HG03045 (cell line): ENCODE results near the gene ZIC2.

Source experiments
- ATAC-seq: cut with Tn5 transposase; IDR thresholded peaks from one replicate; pipeline ENCODE4 v1.9.1; 2021; ENCODE audit warnings: mild to moderate bottlenecking, moderate library complexity; ENCODE audit not compliant: unreplicated experiment

ZIC2 gene

DNA sequence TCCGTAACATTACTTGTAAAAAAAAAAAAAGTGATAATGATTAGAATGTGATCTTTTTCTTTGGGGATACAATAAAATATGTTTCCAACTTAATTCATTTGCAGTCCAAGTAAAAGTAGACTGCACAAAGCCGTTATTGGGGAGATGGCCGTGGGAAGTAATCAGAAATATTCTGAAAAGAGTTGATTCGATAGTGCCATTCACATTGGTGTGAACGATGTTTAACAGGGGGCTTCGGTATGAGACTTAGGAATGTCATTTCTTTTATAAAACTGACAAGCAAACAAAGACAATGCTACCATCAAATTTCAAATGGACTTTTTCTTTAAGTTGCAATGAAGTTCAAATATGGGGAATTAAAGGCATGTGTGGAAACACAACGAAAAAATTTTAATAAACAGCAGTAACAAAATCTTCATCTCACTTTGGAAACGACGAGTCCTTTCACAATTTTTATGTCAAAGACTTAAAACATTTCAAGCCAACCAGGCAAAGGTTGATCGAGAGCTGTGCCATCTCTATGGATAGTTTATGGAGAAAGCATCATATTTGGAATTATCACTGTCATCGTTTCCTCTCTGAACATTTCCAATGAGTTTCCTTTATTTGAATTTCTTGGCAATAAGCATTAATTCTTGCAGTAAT, 8.3 kb upstream of the ZIC2 start:
- ATAC-seq, result no peak

DNA sequence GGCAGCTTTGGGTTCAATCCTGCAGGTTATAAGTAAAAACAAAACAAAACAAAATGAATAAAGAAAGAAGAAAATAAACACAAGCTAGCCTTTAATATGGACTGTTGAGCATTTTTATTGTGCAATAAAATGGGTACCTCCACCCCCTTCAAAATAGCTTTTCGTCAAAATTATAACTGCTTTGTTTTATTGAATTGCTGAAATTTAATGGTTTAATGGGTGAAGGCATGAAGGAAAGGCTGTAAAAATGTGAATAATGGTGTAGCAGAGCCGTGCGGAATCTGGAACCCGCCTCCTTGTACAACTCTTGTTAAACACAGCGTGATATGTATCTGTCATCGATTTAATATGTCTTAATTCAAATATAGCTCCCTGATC, 7.8 kb upstream of the ZIC2 start:
- ATAC-seq, result no peak

DNA sequence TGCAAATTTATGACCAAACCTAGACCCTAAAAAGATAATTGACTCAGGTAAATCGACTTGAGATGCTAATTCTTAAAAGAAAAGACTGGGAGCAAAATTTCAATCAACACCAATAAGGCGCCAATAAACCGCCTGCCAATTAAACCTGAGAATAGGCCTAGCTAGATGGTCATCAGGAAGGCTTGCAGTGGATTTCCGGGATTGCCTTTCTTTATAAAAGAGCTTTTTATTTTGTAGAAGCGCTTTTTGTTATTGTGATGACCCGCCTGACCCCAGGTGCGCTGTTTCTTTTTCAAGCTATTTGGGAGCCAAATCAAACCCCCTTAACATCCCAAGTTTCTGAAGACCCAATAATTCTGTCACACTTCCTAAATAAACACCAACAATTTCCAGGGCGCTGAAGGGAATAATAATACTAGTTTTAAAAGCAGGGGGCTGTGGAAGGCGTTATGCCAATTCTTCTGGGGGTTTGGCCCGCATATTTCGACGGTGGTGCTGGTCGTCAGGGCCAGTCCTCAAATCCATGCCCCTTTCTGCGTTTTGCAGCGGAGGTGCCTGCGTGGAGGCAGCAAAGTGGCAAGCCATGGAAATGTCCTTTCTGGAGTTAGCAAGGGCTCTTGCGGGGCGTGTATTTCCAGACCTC, 7.2 kb upstream of the ZIC2 start:
- no peak for ATAC-seq

DNA sequence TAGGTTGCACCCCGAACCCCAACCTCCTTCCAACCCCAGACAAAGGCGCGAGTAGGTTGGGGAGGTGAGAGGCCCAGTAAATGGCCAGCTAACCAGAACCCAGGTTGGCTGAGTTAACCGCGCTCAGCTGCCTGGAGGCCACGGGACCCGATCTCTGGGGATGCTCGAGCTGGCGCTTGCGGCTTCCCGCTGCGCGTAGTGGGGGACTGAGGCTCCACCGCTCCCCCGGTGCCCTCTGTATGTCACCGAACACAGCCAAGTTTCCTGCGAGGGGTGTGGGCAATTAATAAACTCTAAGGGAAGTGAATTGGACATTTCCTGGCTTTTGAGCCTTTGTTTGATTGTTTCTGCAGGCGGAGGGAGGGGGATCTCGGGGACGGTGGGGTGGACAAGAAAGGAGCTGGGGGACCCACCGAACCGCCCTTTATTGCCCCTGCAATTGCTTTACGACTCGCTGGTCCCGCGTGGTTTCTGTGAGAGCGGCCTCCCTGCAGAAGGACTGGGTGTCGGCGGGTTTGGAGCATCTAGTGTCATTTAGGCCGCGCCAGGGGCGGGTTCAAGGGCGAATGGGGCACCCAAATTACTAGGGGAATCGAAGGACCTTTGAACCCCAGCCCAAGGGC, 6.5 kb upstream of the ZIC2 start:
- no peak for ATAC-seq

DNA sequence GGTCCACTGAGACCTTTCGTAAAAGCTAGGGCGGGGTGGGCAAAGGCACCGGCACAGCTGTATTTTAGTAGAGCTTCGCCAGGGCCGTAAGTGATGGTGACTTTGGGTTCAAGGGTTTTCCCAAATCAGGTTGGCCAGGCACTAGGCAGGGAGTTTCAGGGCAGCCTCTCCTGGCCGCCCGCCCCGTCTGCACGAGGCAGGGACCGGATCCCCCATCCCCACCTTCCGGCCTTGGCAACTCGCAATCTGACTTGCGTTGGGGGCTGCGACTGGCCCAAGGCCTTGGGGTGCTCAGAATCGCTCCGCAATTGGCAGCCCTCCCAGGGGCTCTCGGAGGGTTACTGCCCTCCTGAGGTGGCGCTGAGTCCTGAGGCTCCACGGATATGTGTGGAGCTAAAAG, 6.0 kb upstream of the ZIC2 start:
- ATAC-seq, result no peak

DNA sequence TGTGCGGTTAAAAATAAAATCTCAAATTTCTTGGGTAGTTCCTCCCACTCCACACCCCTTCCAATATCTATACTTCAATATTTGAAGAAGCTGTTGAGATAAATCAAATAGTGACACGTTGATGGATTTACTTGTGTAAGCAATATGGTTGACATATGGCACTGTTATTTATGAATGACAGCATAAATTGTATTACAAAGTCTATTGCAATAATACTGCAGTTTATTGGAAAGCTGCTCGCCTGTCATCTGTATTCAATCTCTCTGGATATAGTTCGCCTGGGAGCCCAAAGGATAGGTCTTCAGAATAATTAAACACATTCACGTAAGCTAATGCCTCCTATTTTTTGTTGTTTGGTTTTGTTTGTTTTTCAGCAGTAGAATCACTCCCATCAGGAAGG, 5.0 kb upstream of the ZIC2 start:
- ATAC-seq, result no peak

DNA sequence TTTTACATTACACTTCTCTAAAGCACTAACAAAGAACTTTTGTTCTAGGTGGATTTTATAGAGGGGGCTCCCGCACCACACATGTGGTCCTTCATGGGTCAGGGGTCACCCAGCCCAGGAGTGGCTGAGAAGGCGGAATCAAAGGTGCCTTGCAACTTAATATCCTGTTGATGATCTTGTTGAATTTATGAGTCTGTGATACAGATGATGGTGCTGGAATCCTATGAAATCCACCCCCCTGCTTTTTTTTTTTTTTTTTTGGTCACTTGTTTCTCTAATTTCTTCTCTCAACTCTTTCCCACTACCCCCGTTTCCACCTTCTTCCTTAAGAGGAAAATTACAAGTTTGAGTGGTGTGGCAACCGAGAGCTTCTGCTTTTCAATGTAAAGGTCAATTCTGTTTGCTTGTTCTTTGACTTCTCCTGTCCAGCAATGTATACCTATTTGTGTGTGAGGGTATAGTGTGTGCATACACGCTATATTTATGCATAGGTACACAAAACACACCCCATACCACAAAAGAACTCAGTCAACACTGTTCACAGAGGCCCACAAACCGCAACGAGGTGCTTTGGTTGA, 4.2 kb upstream of the ZIC2 start:
- ATAC-seq, result no peak

DNA sequence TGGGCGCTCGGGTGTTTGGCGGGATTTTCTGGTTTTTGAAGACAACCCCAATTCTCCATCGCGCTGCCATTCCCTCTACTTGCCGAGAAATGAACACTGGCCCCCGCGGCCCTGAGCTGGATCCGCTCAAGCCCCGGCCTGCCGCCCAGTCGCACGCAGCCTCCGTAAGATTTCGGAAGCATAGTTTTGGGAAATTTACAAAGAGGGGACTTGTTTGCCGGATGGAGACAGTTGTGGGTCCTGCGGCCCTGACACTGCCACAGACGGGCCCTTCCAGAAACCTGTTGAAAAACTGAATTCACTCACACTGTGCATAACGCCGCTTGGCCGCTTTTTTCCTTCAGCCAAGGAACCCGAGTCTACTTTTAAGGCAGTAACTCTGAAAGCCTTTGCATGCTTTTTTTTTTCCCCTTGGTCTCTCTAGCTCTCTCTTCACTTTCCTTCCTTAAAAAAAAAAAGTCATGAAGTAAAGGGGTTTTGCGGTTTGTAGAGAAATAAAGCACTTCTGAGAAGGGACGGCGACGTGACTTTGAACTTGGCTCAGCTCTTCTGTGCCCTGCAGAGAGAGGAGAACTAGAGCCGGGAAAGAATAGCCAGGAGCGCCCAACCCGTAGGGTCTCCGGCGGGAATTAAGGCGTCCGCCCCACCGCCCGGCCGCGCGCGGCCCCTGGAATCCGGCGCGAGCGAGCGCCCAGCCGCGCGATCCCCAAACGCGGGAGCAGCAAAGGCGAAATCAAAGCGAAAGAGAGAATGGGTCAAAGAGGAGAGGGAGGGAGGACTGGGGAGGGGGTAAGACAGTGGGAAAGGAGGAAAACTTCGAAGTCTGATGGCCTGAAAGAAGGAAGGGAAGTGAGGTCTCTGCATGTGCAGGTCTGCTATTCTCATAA, 3.4 kb upstream of the ZIC2 start:
- no peak for ATAC-seq

DNA sequence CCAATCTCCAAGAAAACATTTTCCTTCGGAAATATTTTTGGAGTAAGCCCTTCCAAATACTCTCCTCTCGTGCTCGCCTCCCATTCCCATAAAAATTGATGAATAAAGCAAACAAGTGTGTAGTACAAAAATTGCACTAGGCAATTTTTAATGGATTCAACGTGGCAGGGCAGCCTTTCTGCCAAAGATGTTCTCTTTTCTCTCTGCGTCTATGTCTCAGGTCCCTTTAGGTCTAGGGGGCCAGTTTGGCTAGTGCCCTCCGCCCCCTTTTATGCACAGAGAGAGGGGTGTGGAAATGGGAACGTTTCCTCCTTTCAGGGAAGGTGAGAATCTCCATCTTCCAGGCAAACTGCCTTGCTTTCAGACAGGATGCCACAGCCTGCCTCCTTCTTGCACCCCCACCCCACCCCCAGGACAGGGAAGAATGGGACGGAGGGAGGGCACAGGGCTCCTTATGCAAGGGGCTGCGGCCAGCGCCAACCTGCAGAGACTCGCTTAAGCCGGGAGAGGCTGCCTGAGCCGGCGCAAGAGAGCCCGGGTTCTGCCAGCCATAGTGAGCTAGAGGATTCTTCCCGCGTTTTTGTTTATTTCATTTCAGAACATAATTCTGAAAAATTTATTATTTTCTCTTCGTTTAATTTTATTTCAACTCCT, 2.7 kb upstream of the ZIC2 start:
- no peak for ATAC-seq

DNA sequence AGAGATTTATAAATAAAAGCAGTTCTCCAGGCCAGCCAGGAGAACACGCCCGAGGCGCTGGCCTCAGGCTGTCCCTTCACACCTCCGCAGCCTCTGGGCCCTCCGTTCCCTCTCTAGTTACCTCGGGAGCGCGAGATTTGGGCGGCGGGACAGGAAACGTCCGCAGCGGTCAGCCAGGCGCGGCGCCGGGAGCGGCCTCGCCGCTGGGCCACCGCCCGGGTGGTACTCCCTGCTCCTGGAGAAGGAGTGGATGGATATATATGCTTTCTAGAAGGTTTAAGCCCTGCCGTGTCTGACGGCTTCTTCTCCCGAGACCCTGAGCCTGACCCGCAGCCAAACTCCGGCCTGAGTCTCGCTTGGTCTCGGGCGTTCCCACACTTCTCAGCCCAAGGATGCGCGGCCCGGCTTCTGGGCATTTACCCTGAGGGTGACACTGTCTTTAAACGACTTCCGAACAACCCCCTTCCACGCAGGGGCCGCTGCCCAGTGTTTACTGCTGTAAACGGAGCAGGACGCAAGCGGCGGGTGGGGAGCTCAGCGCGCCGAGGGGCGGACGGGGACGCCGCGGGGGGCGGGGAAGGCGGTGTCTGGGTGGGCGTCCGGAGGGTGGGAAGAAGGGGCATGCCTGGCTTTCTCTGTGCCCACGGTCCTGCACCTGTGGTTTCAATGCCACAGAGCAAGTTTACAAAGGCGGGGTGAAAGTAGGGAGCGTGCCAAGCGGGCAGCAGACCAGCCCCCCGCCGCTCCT, 2.0 kb upstream of the ZIC2 start:
- no peak for ATAC-seq

DNA sequence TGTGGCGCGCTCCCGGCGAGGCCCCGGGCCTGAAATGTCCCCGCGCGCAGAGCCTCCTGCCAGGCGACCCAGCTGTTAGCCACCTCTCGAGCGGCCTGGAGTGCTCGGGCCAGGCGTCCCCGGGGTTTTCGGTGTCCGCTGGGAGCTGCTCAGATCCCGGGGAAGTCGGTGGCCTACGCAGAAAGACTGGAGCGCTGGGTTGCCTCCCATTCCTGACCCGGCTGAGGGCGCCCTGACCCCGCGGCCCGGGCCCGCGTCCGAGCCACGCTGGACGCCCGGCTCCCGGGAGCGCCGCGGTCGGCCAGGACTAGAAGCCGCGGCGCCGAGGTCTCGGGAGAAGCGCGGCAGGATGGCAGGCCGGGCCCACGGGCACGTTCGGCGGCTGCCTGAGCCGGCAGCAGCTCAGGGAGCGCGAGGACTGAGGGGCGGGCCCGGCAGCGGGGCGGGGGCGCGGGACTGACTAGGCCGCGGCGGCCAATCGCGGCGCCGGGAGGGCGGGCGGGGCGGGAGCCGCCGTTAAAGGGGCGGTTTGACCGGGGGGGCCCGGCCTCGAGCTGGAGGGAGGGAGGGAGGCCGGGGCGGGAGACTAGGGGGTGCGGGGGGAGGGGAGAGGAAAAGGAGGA, 1.3 kb upstream of the ZIC2 start:
- no peak for ATAC-seq

DNA sequence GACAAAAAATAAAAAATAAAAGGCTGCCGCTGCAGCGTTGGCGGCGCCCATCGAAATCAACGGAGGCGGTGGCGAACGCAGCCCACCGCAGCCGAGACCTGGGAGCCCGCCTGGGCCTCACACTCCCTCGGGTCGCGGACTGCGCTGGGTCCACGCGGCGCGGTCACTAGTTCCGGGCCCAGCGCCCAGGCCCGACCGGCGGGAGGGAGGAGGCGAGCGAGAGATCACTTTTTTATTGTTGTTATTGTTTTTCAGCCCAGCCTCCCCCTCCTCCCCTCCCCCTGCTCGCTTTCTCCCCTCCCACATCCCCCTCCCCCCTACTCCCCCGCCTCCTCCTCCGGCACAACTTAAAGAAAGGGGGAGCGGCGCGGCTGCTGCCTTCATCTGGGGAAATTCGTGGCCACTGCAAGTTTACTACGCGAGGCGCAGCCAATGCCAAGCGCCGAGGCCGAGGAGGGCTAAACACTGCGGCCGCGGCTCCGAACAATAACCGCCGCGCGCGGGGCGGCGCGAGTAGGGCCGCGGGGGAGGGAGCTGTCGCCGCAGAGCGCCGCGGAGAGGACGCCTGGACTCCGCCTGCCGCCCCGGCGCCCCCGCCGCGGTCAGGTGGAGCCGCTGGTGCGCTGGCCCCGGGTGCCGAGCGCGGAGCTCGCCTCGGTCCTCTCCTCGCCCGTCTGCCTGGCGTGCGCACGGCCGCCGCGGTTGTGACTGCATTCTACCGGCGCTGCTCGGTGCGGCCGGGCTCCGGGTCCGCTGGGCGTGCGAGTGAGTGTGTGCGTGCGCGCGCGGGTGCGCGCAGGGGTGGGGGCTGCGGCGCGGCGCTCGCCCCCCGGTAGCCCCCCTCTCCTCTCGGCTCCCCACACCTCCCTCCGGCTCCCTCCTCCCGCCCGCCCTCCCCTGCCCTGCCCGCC, 505 bp upstream of the ZIC2 start:
- no peak for ATAC-seq

DNA sequence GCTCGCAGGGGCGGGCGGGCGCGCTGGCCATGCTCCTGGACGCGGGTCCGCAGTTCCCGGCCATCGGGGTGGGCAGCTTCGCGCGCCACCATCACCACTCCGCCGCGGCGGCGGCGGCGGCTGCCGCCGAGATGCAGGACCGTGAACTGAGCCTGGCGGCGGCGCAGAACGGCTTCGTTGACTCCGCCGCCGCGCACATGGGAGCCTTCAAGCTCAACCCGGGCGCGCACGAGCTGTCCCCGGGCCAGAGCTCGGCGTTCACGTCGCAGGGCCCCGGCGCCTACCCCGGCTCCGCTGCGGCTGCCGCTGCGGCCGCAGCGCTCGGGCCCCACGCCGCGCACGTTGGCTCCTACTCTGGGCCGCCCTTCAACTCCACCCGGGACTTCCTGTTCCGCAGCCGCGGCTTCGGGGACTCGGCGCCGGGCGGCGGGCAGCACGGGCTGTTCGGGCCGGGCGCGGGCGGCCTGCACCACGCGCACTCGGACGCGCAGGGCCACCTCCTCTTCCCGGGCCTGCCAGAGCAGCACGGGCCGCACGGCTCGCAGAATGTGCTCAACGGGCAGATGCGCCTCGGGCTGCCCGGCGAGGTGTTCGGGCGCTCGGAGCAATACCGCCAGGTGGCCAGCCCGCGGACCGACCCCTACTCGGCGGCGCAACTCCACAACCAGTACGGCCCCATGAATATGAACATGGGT, 599 bp downstream of the ZIC2 start:
- no peak for ATAC-seq

DNA sequence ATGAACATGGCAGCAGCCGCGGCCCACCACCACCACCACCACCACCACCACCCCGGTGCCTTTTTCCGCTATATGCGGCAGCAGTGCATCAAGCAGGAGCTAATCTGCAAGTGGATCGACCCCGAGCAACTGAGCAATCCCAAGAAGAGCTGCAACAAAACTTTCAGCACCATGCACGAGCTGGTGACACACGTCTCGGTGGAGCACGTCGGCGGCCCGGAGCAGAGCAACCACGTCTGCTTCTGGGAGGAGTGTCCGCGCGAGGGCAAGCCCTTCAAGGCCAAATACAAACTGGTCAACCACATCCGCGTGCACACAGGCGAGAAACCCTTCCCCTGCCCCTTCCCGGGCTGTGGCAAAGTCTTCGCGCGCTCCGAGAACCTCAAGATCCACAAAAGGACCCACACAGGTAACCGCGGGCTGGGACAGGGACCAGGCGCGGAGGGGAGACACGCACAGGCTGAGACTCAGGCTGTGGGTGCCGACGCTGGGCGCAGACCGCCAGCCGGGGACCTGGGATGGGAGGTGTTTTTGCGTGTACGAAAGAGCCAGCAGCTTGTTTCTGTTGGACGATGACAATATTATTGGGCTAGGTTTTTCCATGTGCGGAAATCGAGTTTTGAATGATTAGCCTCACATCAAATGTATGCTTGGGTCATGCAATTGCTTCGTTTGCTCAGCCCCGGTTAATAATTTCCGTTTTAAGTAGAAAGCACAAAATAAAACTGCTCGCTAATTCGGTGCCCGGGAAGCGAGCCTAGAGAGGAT, 1.3 kb downstream of the ZIC2 start:
- ATAC-seq, result no peak

DNA sequence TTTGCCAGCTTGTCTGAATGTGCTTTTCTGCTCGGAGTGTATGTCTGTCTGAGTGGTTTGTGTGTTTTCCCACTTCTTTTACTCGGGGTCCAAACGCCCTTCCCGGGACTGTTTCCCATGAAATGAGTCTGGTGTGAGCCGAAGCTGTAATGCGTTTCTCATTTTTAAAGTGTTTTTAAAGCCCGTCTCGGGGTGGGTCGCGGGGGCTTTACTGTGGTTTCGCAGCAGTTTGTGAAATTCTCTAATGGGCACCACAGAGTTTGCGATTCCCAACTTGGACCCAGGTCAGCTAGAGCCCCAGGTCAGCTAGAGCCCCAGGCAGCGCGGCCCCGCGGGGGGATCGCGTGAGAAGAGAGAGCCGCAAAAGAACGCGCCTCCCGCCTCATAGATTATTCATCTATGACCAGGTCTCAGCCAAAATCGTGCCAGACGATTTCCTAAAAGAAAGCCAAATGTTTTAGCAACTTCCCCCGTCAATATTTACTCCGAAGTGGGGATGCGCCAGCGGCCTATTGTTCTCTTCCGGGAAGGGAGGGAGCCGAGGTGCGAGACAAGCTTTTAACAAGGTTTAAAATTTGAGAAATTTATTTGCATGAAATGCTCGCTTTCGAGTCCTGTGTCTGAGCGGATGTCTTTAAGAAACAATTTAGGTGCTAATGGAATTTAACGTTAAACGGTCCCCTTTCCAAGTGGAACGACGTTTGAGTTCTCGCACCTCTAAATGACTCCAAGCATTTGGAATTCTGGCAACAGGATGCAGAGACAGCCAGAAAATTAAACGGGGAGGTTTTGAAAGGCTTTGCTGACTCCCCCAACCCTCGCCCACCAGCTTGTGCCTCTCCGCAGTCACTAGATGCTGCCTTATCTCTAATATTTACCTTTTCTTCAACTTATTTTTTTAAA, 2.2 kb downstream of the ZIC2 start:
- ATAC-seq, result no peak
